H4 (cell line): ENCODE results near the gene AMER1. TPM values are rescaled to one million over a fixed set of nuclear protein-coding genes. Genes with fewer than 3 reads are reported as not detected.
A peak's percentile ranks its signal among the peaks of the same experiment; 100 is the strongest.
"Not testable (repeated sequence)": the region's sequence is repeated elsewhere in the genome, so short reads cannot be mapped to it uniquely, and the experiment has no call there.

ENCODE experiments used
- DNase-seq: peaks from one replicate; pipeline ENCODE4 v3.0.0-alpha.2; 2015; ENCODE audit warnings: low spot score
- total RNA-seq: library from RNA; depleted of rRNA; stranded (reverse); fragments of >200 nt; shearing (Covaris generic); gene quantifications from 2 replicates; pipeline ENCODE4 v1.2.3, GENCODE V29; 2014; rRNA removed

The AMER1 gene
- total RNA-seq = 3.4 and 4.9 TPM in 2 replicates

- peak; percentile 51 for DNase-seq
Observed at GRCh38 chrX:64205441-64205734, at the start of gene AMER1. Gene AMER1 (minus strand): TSS chrX:64205708. CDS start chrX:64193286, 12,422 bp downstream.

GRCh38 chrX:64230123-64230970, 24.8 kb upstream of the AMER1 start, which contains the start of gene ASB12:
Gene ASB12 (minus strand): TSS chrX:64230607. CDS start chrX:64225650, 4,957 bp downstream.
- DNase-seq = no peak

GRCh38 chrX:64229154-64229553, 23.6 kb upstream of the AMER1 start:
- no peak for DNase-seq

- DNase-seq = no peak
Observed at GRCh38 chrX:64218023-64218422, 12.5 kb upstream of the AMER1 start.

- DNase-seq = not testable (repeated sequence)
Observed at GRCh38 chrX:64213989-64214388, 8.5 kb upstream of the AMER1 start.

GRCh38 chrX:64206556-64207162, 1.2 kb upstream of the AMER1 start:
- no peak for DNase-seq

GRCh38 chrX:64205735-64206501, 410 bp upstream of the AMER1 start:
- DNase-seq = peak; percentile 90

GRCh38 chrX:64204701-64205440, 637 bp downstream of the AMER1 start:
- DNase-seq = peak; percentile 15

- no peak for DNase-seq
Observed at GRCh38 chrX:64204252-64204651, 1.3 kb downstream of the AMER1 start.

- DNase-seq = no peak
Observed at GRCh38 chrX:64202808-64203325, 2.6 kb downstream of the AMER1 start.

GRCh38 chrX:64198036-64198435, 7.5 kb downstream of the AMER1 start:
- no peak for DNase-seq

- no peak for DNase-seq
Observed at GRCh38 chrX:64196606-64197005, 8.9 kb downstream of the AMER1 start.

GRCh38 chrX:64195862-64196261, 9.6 kb downstream of the AMER1 start:
- no peak for DNase-seq

GRCh38 chrX:64192673-64193072, 12.8 kb downstream of the AMER1 start:
- no peak for DNase-seq

GRCh38 chrX:64192040-64192439, 13.5 kb downstream of the AMER1 start:
- no peak for DNase-seq

GRCh38 chrX:64191281-64192010, 14.1 kb downstream of the AMER1 start:
- no peak for DNase-seq

- no peak for DNase-seq
Observed at GRCh38 chrX:64190136-64190740, 15.3 kb downstream of the AMER1 start.

GRCh38 chrX:64188901-64189300, 16.6 kb downstream of the AMER1 start:
- DNase-seq = no peak

GRCh38 chrX:64187762-64188150, 17.8 kb downstream of the AMER1 start:
- no peak for DNase-seq

GRCh38 chrX:64186974-64187761, 18.3 kb downstream of the AMER1 start:
- no peak for DNase-seq
